GM12878 (cell line): ENCODE data around the gene LY6G6D. TPM values are rescaled to one million over a fixed set of nuclear protein-coding genes. Genes with fewer than 3 reads are reported as not detected.

ENCODE experiments used
- ATAC-seq: fragments of 200-7000 bp; cut with Tn5 transposase; 3 replicates; pipeline ENCODE4 v1.9.1; 2020; ENCODE audit warnings: mild to moderate bottlenecking, moderate library complexity
- BruUV-seq: library from RNA; stranded (reverse); fragments of 400-500 nt; replicated peaks from 2 replicates; lab custom pipeline; 2021; lab: Mats Ljungman, UMichigan
- CTCF ChIA-PET: fragments of 300-600 bp; sonication (Branson Sonifier 250); formaldehyde crosslinking; extraction: SDS; loops from one replicate; lab custom pipeline; 2021; ENCODE audit warnings: inconsistent platforms; lab: Yijun Ruan, JAX
- POLR2A ChIA-PET: fragments of 350-600 bp; formaldehyde crosslinking; extraction: SDS; loops from one replicate; lab custom pipeline; 2021; ENCODE audit warnings: inconsistent platforms; lab: Charles Lee
- RAD21 ChIA-PET: fragments of 300-600 bp; sonication (Branson Sonifier 250); formaldehyde crosslinking; loops from one replicate; lab custom pipeline; 2023; ENCODE audit warnings: antibody characterized with exemption; ENCODE audit not compliant: unreplicated experiment; lab: Charles Lee
- SMC1A ChIA-PET: fragments of 300-600 bp; sonication (Branson Sonifier 250); formaldehyde crosslinking; loops from one replicate; lab custom pipeline; 2023; ENCODE audit not compliant: unreplicated experiment, uncharacterized antibody; lab: Charles Lee
- DNase-seq: peaks from one replicate; pipeline ENCODE4 v3.0.0-alpha.2; 2011; ENCODE audit warnings: low read depth, low spot score
- FAIRE-seq: peaks from 3 replicates; lab custom pipeline; 2011; peaks lifted over from hg19 to GRCh38; lab: Jason Lieb, UNC
- H2AFZ ChIP-seq: 2 replicates; pipeline ENCODE4 v1.6.0; 2011; ENCODE audit warnings: low read depth, low read length, control low read depth; ENCODE audit not compliant: control insufficient read depth
- H3K27ac ChIP-seq: 2 replicates; pipeline ENCODE4 v1.5.1; 2011; ENCODE audit warnings: control low read depth; ENCODE audit not compliant: control insufficient read depth, insufficient read depth
- H3K27me3 ChIP-seq, 2 experiments: replicated peaks in 1 of 2; 2 replicates each; pipeline versions ENCODE4 v1.6.0 to v1.6.1; 2011; ENCODE audit warnings: low read length in 1 of 2; ENCODE audit not compliant: control insufficient read depth in 2 of 2, insufficient read depth in 2 of 2
- H3K36me3 ChIP-seq, 2 experiments: 2 replicates each; pipeline ENCODE4 v1.5.1; 2011; ENCODE audit warnings: low read length in 1 of 2; ENCODE audit not compliant: control insufficient read depth in 2 of 2, insufficient read depth in 2 of 2
- H3K4me1 ChIP-seq: 2 replicates; pipeline ENCODE4 v1.6.1; 2011; ENCODE audit warnings: mild to moderate bottlenecking, low read length, moderate library complexity, mixed read lengths; ENCODE audit not compliant: control insufficient read depth, insufficient read depth
- H3K4me2 ChIP-seq: 2 replicates; pipeline ENCODE4 v1.6.0; 2011; ENCODE audit warnings: control low read depth; ENCODE audit not compliant: control insufficient read depth, insufficient read depth
- H3K4me3 ChIP-seq: fragments of 200-600 bp; sonication (generic); 2 replicates; pipeline ENCODE4 v1.5.1; 2016
- H3K79me2 ChIP-seq: 2 replicates; pipeline ENCODE4 v1.6.0; 2011; ENCODE audit warnings: low read length; ENCODE audit not compliant: control insufficient read depth, insufficient read depth
- H3K9ac ChIP-seq: 2 replicates; pipeline ENCODE4 v1.8.0; 2011; ENCODE audit warnings: low read length, control low read depth, mixed read lengths; ENCODE audit not compliant: control insufficient read depth, insufficient read depth
- H3K9me3 ChIP-seq: replicated peaks from 3 replicates; pipeline ENCODE4 v1.5.1; 2011; ENCODE audit warnings: mild to moderate bottlenecking, low read length; ENCODE audit not compliant: control insufficient read depth, insufficient read depth
- H4K20me1 ChIP-seq: 2 replicates; pipeline ENCODE4 v1.6.0; 2011; ENCODE audit not compliant: control insufficient read depth, insufficient read depth
- BCL3 ChIP-seq: IDR thresholded peaks from 2 replicates; pipeline ENCODE4 v1.6.1; 2011; ENCODE audit warnings: borderline replicate concordance, low read depth, mild to moderate bottlenecking, moderate library complexity, low read length; ENCODE audit not compliant: insufficient read depth, poor library complexity, severe bottlenecking
- CTCF ChIP-seq, 3 experiments: IDR thresholded peaks in 2 of 3; conservative IDR thresholded peaks in 1 of 3; 2 replicates each; pipeline ENCODE4 v1.5.1; 2011; ENCODE audit warnings: low read depth in 3 of 3, low read length in 3 of 3, mild to moderate bottlenecking in 3 of 3, control low read depth in 2 of 3, moderate library complexity in 2 of 3, inconsistent platforms in 1 of 3, mixed read lengths in 1 of 3; ENCODE audit not compliant: control insufficient read depth in 2 of 3, insufficient read depth in 1 of 3; ENCODE audit errors: extremely low read depth in 1 of 3
- IRF5 ChIP-seq: fragments of 450-650 bp; IDR thresholded peaks from 2 replicates; pipeline ENCODE4 v1.6.1; 2017; ENCODE audit warnings: borderline replicate concordance
- NFYA ChIP-seq: IDR thresholded peaks from 2 replicates; pipeline ENCODE4 v1.6.1; 2011; ENCODE audit warnings: low read depth, mild to moderate bottlenecking, low read length, improper control_type of control experiment, borderline replicate concordance
- NR2C1 ChIP-seq: fragments of 450-650 bp; IDR thresholded peaks from 2 replicates; pipeline ENCODE4 v1.6.1; 2017; ENCODE audit warnings: antibody characterized with exemption, mild to moderate bottlenecking, moderate library complexity
- NR2F1 ChIP-seq: fragments of 450-650 bp; conservative IDR thresholded peaks from 2 replicates; pipeline ENCODE4 v1.6.1; 2017; ENCODE audit warnings: mild to moderate bottlenecking
- SREBF2 ChIP-seq: IDR thresholded peaks from 2 replicates; pipeline ENCODE4 v1.6.1; 2012; ENCODE audit warnings: mild to moderate bottlenecking, low read length
- STAT1 ChIP-seq: fragments of 450-650 bp; conservative IDR thresholded peaks from 2 replicates; pipeline ENCODE4 v1.6.1; 2014; ENCODE audit warnings: antibody characterized with exemption, mild to moderate bottlenecking
- ZNF384 ChIP-seq: IDR thresholded peaks from 2 replicates; pipeline ENCODE4 v1.6.1; 2012; ENCODE audit warnings: low read depth, mild to moderate bottlenecking, low read length, improper control_type of control experiment, borderline replicate concordance
- ZSCAN29 ChIP-seq: fragments of 450-650 bp; IDR thresholded peaks from 2 replicates; pipeline ENCODE4 v1.6.1; 2017; ENCODE audit warnings: mild to moderate bottlenecking, moderate library complexity
- WGBS: methylation state at CpG from one replicate; pipeline ENCODE4 v1.1.6; 2016; ENCODE audit warnings: low lambda C conversion rate; ENCODE audit not compliant: insufficient replicate concordance, insufficient coverage; ENCODE audit errors: missing lambda C conversion rate; 5-methylcytosine and 5-hydroxymethylcytosine counted together
- in situ Hi-C: fragments of 300-500 bp; cut with MboI; formaldehyde crosslinking; loops from 9 replicates; pipeline ENCODE4 v1.14.3; 2018; ENCODE audit warnings: mixed read lengths
- intact Hi-C: fragments of 100-400 bp; cut with micrococcal nuclease; formaldehyde crosslinking; loops from one replicate; pipeline ENCODE4 v1.14.2; 2022; ENCODE audit not compliant: unreplicated experiment
- polyA plus RNA-seq, 11 experiments: library from polyadenylated mRNA; depleted of rRNA in 4 of 11; unstranded in 6 of 11; stranded (reverse) in 5 of 11; fragments of >200 nt; fragmentation: Nextera tagmentation in 4 of 11; fragmentation: Illumina TruSeq in 1 of 11; extraction: Ambion mirVana in 4 of 11; extraction: Trizol in 1 of 11; gene quantifications; 1 replicate in 1 of 11; 2 replicates in 10 of 11; pipeline versions ENCODE4 v1.2.1 to v1.2.3, GENCODE V29; 2011 to 2016; ENCODE audit warnings: inconsistent platforms in 2 of 11, missing spikeins in 2 of 11, low read depth in 1 of 11
- total RNA-seq, 4 experiments: library from RNA; depleted of rRNA in 3 of 4; stranded (reverse); fragments of >200 nt in 3 of 4; fragmentation: Illumina TruSeq in 1 of 4; extraction: Trizol in 1 of 4; gene quantifications; 2 replicates each; pipeline versions ENCODE4 v1.2.1 to v1.2.3, GENCODE V29; 2013 to 2021

LY6G6D gene
- total and polyA plus RNA-seq, 10 of the 15 experiments (the other 5 are each of a cell fraction or from before 2014, with no cell fraction given) = not detected

- CTCF ChIA-PET = interaction anchor here (0.8 kb wide), 1 partner anchor 56 kb away, joined by 3 read pairs; no protein-coding TSS in a partner anchor
- Histone ChIP-seq H3K4me1 (no peaks in the 10 kb centered on the region), H3K36me3 (no peaks in the 10 kb centered on the region), H3K9me3 (no peaks in the 10 kb centered on the region), H3K4me2 (no peak overlapping the region), H2AFZ (no peak overlapping the region), H3K9ac (no peak overlapping the region), H4K20me1 (no peaks in the 10 kb centered on the region), H3K27ac (no peak overlapping the region), H3K4me3 (no peak overlapping the region), H3K79me2 (no peaks in the 10 kb centered on the region), H3K27me3 (no peaks in the 10 kb centered on the region)
- FAIRE-seq (no peak), DNase-seq (no peak), ATAC-seq (no peak)
- BruUV-seq = no TSS peak
- in situ Hi-C loops = no loop called here
- POLR2A ChIA-PET = no interaction called here
- WGBS = 93% methylated on average over 39 of the region's 42 CpGs
- no peak for TF ChIP-seq ZNF384
- no peak for TF ChIP-seq STAT1
- no peak for TF ChIP-seq IRF5
- TF ChIP-seq NR2F1 = no peak
- TF ChIP-seq NR2C1 = no peak
- no peak for TF ChIP-seq NFYA
- TF ChIP-seq SREBF2 = no peak
- no peak for TF ChIP-seq BCL3
- TF ChIP-seq CTCF (IDR thresholded peaks at IDR 0.05 in 2 of 3, conservative IDR thresholded peaks at IDR 0.05 in 1 of 3; ENCODE audit: control insufficient read depth in 2 of 3, extremely low read depth in 1 of 3, insufficient read depth in 1 of 3, low read depth in 3 of 3, low read length in 3 of 3) = no peak
- no peak for TF ChIP-seq ZSCAN29
- SMC1A ChIA-PET = interaction anchor here (1.6 kb wide), 1 partner anchor 29 kb away, joined by 3 read pairs; no protein-coding TSS in a partner anchor
- RAD21 ChIA-PET = no interaction called here
- intact Hi-C loops = no loop called here
Observed at GRCh38 chr6:31765910-31766794, 51.0 kb downstream of the LY6G6D start.
